GM10266 (cell line): Measurements from ENCODE around the gene RSBN1.
"Not testable (repeated sequence)": the region's sequence is repeated elsewhere in the genome, so short reads cannot be mapped to it uniquely, and the experiment has no call there.

ENCODE experiments used
- DNase-seq: peaks from one replicate; pipeline ENCODE4 v3.0.0; 2012; ENCODE audit errors: extremely low spot score
- CTCF ChIP-seq: IDR thresholded peaks from 2 replicates; pipeline ENCODE4 v1.5.1; 2012; ENCODE audit warnings: mild to moderate bottlenecking, low read depth; ENCODE audit not compliant: control insufficient read depth, insufficient read depth; ENCODE audit errors: missing control alignments

Gene RSBN1

GRCh38 chr1:113742515-113742914 lies 69.8 kb downstream of the RSBN1 start:
- TF ChIP-seq CTCF = no peak

DNA sequence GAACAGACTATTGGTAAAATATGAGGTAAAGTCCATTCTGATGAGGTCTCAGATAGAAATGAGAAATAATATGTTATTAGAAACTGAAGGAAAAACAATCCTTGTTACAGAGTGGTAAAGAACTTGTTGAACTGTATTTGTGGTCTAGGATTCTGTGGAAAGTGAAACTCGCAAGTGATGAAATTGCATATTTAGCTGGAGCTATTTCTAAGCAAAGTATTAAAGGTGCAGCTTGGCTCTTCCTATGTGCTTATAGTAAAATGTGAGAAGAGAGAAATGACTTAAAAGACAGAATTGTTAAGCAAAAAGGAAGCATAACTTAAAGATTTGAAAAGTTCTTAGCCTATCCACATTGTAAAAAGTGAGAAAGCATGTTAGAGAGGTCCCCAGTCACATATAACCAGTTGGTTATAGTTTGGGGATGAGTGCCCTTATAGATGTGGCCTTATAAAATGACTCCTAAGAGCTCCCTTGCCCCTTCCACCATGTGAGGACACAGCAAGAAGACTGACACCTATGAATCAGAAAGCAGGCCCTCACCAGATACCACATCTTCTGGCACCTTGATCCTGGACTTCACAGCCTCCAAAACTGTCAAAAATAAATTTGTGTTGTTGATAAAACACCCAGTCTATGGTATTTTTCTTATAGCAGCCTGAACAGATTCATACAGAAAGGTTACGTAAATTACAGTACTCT lies 77.8 kb downstream of the RSBN1 start:
- TF ChIP-seq CTCF = no peak
- DNase-seq = no peak

More at GRCh38 chr1:113742515-113742914, 69.8 kb downstream of the RSBN1 start:
- DNase-seq = no peak

DNA sequence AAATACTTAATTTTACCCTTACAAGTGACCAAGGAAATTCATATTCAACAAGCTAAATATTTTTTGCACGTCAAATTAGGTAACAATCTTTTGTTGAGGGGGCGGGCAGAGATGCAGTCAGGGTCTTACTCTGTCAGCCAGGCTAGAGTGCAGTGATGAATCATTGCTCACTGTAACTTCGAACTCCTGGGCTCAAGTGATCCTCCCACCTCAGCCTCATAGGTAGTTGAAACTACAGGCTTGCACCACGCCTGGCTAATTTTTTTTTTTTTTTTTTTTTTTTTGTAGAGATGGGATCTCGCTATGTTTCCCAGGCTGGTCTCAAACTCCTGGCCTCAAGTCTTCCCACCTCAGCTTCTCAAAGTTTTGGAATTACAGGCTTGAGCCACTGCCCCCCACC lies 79.5 kb downstream of the RSBN1 start:
- DNase-seq = no peak

GRCh38 chr1:113721010-113721409 lies 91.3 kb downstream of the RSBN1 start:
- no peak for DNase-seq
- TF ChIP-seq CTCF = no peak

More for the DNA sequence above, 79.5 kb downstream of the RSBN1 start:
- TF ChIP-seq CTCF = no peak

DNA sequence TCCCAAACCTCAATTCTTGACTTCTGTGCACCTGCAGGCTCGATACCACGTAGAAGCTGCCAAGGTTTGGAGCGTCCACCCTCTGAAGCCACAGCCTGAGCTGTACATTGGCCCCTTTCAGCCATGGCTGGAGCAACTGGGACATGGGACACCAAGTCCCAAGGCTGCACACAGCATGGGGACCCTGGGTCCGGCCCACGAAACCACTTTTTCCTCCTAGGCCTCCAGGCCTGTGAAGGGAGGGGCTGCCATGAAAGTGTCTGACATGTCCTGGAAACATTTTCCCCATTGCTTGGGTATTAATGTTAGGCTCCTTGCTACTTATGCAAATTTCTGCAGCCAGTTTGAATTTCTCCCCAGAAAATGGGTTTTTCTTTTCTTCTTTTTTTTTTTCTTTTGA lies 93.7 kb downstream of the RSBN1 start:
- not testable (repeated sequence) for DNase-seq

- DNase-seq = not testable (repeated sequence)
These were observed 94.8 kb downstream of the RSBN1 start for GRCh38 chr1:113717506-113717905.

GRCh38 chr1:113714606-113715269 lies 97.5 kb downstream of the RSBN1 start:
- no peak for TF ChIP-seq CTCF
- DNase-seq = no peak
